Upper lobe of left lung (tissue), 4 donors: ENCODE results near the gene CHST8.

Experiments
- POLR2A ChIP-seq, 4 donors: fragments of 450-650 bp; IDR thresholded peaks; one replicate each; pipeline ENCODE4 v1.5.1; 2016 to 2017; ENCODE audit warnings: antibody characterized with exemption in 4 of 4, mild to moderate bottlenecking in 2 of 4
- TF ChIP-seq, protein P1 (sequence below), 6 experiments: fragments of 450-650 bp in 4 of 6; fragments of 200-600 bp in 2 of 6; sonication (generic) in 2 of 6; IDR thresholded peaks; one replicate each; pipeline ENCODE4 v1.5.1; 2016 to 2019; ENCODE audit warnings: antibody characterized with exemption in 6 of 6

GRCh38 chr19:33810821-33811220 is 189.1 kb downstream of the CHST8 start:
- TF ChIP-seq, protein P1, sequence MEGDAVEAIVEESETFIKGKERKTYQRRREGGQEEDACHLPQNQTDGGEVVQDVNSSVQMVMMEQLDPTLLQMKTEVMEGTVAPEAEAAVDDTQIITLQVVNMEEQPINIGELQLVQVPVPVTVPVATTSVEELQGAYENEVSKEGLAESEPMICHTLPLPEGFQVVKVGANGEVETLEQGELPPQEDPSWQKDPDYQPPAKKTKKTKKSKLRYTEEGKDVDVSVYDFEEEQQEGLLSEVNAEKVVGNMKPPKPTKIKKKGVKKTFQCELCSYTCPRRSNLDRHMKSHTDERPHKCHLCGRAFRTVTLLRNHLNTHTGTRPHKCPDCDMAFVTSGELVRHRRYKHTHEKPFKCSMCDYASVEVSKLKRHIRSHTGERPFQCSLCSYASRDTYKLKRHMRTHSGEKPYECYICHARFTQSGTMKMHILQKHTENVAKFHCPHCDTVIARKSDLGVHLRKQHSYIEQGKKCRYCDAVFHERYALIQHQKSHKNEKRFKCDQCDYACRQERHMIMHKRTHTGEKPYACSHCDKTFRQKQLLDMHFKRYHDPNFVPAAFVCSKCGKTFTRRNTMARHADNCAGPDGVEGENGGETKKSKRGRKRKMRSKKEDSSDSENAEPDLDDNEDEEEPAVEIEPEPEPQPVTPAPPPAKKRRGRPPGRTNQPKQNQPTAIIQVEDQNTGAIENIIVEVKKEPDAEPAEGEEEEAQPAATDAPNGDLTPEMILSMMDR (IDR thresholded peaks at IDR 0.05): no peak
- TF ChIP-seq POLR2A (IDR thresholded peaks at IDR 0.05): no peak
